8988T (cell line): ENCODE results near the gene SPANXN5.
"Not testable (repeated sequence)": the region's sequence is repeated elsewhere in the genome, so short reads cannot be mapped to it uniquely, and the experiment has no call there.

Experiments used
- DNase-seq: peaks from one replicate; pipeline ENCODE4 v3.0.0; 2011

SPANXN5 gene, protein sequence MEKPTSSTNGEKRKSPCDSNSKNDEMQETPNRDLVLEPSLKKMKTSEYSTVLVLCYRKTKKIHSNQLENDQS

DNA sequence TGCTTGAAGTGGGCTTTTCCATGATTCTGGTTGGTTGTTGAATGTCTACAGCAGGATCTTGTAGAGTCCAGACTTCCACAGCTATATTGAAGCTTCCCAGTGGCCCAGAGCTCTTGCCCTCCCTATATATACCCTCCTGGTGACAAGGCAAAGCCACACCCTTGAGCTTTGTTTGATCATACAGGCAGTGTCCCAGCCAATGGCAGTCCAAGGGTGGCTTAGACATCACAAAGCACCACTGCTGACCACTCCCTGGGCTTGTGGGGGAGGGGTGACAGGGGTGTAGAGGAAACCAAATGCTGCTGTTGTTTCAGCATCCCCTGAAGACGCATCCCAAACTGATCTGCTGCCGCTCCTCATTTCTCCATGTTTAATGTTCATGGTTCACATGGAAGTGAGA, at the start of gene SPANXN5:
SPANXN5 (minus strand) TSS at position 101 of the 400 bp plus-strand sequence; CDS start at position 22, 79 bp downstream.
- not testable (repeated sequence) for DNase-seq

DNA sequence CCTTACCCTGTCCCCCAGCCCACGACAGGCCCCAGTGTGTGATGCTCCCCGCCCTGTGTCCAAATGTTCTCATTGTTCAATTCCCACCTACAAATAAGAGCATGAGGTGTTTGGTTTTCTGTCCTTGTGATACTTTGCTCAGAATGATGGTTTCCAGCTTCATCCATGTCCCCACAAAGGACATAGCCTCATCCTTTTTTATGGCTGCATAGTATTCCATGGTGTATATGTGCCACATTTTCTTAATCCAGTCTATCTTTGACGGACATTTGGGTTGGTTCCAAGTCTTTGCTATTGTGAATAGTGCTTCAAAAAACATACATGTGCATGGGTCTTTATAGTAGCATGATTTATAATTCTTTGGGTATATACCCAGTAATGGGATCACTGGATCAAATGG, 46.4 kb upstream of the SPANXN5 start:
- not testable (repeated sequence) for DNase-seq

DNA sequence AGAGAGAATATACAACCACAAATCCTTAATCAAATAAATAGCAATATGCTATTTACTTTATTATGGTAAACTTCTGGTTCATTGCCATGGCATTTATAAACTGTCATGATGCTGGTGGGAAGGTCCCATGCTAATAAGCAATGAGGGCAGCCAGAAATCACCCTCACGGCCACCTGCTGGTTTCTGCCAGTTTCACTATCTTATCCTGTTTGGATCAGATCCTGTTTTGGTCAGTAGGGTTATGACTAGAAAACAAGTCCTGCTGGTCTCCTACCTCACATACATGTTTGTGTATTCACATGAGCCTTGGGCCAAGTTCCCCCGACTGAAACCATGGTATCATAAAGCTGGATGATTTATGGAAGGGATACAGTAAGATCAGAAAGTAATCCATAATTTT, 41.9 kb upstream of the SPANXN5 start:
- no peak for DNase-seq

DNA sequence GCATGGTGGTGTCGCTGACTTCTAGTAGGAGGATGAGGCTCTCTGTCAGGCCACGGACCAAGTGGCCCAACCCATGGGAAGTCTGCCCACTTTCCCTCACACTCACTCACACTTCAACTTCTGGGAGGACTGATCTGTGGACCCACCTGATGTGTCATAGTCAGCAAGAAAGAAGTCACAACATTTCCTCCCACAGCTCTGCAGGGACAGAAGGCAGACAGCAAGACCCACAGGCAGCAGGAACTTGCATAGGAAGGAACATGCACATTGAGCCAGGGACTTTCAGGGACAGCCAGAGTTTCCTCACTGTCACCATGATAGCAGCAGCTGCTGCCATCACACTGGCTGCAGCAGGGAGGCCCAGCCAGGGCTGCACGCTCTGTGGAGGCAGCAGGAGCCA, 33.3 kb upstream of the SPANXN5 start:
- DNase-seq, result no peak

DNA sequence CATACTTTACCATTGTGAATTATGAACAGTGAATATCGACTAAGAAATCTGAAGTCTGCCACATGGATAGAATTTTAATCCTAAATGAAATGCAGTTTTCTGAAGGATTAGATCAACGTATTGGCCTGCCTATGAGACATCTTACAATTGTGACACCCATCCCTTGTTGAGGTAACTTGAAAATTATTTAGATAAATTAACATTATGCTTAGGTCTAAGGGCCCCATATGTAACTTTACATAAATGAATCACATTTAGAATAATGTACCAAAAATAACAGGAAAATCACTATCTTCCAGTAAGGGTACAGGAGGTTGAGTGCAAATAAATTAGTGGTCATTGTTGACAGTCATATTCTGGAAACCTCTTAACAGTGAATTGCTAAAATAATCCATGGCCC, 27.4 kb upstream of the SPANXN5 start:
- no peak for DNase-seq

DNA sequence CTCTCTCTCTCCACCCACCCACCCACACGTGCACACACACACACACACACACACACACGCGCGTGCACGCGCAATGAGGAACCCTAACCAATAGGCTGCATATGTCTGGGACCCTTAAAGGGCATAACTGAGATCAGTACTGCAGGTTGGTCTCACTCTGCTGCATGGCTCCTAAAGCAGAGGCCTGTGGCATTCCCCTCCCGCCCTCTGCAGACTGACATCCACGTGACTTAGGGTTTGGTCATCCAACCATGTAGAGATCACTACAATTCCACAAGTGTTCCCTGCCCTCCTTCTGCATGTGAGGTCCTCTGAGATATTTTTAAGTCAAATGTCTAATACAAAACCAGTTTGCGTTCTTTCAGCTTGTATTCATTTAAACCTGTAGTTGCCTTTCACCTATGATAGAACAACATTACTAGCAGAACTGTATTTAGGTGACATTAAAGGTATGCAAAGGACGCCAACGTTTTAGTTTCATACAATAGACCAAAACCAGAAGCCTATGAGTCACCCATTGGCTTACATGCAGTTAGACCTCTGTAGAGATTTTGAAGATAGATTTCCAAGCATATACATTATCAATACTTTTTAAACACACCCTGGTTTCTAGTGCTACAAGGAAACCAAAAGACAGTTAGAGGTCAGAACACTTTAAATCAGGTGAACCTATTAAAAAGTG, 24.0 kb upstream of the SPANXN5 start:
- DNase-seq, result no peak

DNA sequence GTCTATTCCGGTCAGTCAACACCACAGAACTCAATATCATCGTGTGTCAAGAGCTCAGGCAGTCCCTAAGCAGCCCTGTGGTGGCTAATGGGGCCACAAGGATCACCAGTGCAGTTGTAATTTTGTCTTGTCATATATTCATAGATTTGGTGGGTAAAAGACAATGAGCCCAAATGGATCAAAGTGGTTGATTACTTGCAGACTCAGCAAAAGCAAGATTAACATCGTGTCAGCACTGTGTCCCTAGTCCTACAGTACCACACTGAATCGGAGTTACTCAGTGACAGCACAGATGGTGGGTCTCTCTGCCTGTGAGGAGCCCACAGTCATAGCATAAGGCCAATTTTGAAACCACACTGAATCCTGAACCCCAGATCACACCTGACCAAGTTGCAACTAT, 22.6 kb upstream of the SPANXN5 start:
- no peak for DNase-seq

DNA sequence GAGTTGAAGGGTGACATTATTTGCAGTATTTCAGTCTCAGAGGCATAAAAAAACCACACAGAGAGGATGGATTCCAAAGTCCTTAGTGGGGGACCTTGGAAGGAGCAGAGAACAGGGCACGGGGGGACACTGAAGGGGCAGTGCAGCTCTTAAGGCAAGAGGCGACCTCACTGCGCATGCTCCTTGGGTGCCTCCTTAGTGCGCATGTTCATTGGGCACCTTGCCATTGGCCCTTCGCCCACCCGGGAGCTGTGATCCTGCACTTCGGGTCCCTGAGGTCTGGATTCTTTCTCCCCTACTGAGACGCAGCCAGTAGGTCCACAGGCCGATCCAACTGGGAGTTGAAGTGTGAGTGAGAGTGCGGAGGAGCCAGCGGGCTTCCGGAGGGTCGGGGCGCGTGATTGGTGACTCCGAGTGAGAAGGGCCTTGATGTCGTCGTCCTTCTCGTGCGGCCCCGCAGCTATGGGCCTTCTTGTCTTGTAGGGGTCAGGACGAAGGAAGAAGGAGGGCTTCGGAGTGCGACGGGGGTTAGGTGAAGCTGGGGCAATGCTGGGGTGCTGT, 13.9 kb upstream of the SPANXN5 start, which contains the start of gene XAGE5:
XAGE5 (plus strand) TSS at position 223 of the 561 bp plus-strand sequence. CDS start 1,280 bp downstream, outside the sequence.
- no peak for DNase-seq

DNA sequence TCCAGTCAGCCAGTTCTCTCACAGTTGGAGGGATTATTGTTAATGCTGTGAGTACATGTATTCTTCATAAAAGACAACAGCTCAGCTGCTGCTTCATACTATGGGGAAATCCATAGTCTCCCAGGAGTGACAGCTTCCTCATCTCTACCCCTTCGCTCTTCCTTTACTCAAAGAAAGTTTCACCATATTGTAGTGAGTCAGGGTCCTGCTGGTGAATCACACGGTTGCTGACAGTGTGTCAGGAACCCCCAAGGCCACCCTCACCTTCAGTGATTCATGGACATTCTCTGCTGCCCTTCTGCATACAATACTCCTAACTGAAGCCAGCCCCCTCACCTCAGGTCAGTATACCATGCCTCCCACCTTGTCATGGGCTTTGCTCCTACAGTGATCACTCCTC, 7.6 kb upstream of the SPANXN5 start:
- DNase-seq, result not testable (repeated sequence)

DNA sequence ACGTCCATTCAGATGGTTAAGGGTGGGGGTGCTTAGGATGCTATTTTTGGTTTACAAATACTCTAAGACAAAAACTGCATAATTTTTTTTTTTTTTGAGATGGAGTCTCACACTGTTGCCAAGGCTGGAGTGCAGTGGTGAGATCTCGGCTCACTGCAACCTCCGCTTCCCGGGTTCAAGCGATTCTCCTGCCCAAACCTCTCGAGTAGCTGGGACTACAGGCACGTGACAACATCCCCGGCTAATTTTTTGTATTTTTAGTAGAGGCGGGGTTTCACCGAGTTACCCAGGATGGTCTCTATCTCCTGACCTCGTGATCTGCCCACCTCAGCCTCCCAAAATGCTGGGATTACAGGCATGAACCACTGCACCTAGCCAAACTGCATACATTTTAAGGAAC, 23.7 kb downstream of the SPANXN5 start:
- not testable (repeated sequence) for DNase-seq

DNA sequence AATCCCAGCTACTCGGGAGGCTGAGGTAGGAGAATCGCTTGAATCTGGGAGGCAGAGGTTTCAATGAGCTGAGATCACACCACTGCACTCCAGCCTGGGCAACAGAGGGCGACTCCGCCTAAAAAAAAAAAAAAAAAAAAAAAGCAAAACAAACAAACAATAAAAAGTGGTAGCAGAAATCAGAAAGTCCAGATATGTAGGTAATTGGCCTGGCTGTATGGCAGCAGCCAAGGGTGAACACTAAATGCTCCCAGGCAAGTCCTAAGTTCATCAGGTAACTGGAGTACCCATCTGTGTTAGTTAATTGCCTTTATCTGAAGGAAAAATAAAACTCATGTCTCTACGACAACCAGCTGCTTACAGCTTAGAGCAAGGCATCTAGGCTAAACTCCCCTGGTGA, 31.2 kb downstream of the SPANXN5 start:
- DNase-seq, result not testable (repeated sequence)

DNA sequence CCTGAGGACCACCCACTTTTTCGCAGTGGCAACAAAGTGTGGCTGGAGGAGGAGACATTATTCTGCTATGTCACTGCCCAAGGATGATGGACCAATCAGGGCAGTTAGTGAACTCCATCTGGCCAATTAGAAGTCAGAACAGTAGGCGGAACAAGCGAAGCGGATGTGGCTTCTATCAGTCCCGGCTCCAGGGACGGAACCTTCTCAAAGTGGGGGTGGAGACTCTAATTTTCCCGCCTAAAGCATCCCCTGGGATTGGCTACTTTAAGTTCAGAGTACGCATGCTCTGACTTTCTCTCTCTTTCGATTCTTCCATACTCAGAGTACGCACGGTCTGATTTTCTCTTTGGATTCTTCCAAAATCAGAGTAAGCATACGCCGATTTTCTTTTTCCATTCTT, 46.3 kb downstream of the SPANXN5 start, which contains the start of gene SSX2B:
SSX2B (plus strand) TSS at position 301 of the 400 bp plus-strand sequence. CDS start 1,429 bp downstream, outside the sequence.
- not testable (repeated sequence) for DNase-seq
